ENCODE results near the gene NEK11.

NEK11 gene

GRCh38 chr3:131231710-131232389 is 205.2 kb downstream of the NEK11 start:
- DNase-seq, result no peak

GRCh38 chr3:131232711-131233267 is 206.1 kb downstream of the NEK11 start:
- no peak for DNase-seq

- peak; percentile 47 for DNase-seq
Observed at GRCh38 chr3:131233900-131234668, 207.4 kb downstream of the NEK11 start.

GRCh38 chr3:131236421-131236820 is 209.7 kb downstream of the NEK11 start:
- DNase-seq, result no peak

DNA sequence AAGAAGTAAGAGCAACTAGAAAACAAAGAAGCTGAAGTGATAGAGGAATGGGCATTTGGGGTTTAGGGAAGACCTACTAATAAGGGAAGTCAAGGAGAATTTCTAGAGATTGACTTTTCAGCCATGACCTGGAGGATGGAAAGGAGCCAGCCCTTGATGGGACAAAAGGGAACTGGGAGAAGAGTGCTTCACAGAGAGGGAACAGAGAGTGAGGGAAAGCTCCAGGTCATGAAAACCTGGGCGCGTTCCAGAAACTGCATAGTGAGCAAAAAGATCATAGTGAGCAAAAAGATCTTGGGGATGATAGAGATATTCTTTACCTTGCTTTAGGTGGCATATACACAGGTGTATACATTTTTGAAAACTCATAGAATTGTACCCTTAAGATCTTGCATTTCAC is 211.8 kb downstream of the NEK11 start:
- no peak for DNase-seq

DNA sequence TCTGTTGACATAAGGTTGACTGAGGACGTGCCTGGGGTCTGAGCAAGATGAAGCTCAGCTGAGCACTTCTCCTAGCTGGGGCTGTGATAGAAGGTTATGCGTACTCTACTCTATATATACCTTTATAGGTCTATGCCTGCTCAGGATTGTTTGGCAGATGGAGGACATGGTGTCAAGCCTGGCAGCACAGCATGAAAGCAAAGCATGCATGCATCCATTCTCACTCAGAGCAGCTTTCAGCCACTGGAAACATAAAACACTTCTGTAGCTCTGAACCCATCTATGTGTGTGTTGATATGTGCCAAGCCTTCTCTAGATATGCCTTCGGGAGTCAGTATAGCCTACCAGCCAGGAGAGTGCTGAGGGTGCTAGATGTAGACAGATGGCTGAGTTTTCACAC is 212.6 kb downstream of the NEK11 start:
- DNase-seq, result no peak

- DNase-seq, result no peak
Observed at GRCh38 chr3:131242201-131242600, 215.5 kb downstream of the NEK11 start.

- no peak for DNase-seq
Observed at GRCh38 chr3:131250466-131250865, 223.8 kb downstream of the NEK11 start.

DNA sequence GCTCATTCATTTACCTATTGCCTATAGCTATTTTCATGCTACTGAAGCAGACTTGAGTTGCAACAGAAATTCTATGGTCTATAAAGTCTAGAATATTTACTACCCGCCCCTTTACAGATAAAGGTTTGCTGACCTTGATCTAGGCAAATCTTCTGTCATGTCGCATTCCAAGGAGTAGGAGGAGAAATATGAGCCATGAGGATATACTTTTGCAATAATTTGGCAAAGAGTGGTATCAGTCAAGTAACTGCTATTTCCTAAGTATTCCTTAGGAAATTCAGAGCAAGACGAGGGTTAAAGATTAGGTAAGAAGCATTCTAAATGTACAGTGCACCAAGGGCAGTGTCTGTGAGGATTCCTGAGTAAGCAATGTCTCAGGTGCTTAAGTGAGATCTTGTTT is 233.8 kb downstream of the NEK11 start:
- DNase-seq, result no peak

DNA sequence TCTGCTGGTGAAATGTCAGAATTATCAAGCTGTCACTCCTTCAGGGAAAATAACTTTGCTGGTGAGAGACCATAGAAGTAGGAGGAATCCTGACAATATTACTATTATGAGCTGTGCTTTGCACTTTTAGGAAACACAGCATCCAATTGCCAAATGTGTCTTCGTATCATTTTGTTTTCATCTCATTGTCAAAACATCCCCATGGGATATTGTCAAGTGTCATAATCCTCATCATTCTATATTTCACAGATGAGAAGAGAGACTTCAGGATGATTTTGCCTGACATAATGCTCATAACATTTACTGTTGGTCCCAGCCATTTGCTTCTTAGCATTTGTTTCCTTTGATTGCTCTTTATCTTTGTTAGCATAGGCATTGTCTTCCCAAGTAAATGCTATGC is 234.4 kb downstream of the NEK11 start:
- no peak for DNase-seq

DNA sequence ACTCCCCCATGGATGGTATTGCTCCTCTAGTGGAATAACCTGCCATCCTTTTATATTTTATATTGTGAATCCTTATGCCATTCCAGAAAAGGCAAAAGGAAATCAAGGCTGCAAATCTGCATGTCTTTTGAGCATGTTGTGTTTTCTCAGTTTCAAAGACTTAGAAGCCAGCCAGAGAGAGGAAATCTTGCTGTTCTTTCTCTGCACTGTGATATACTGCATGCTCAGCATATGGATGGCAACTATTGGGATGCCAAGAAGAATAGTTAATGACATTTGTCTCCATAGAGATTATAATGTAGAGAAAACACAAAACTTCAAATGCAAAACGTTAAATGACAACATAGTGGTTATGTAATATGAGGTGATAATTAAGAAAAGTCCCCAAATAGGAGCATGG is 248.9 kb downstream of the NEK11 start:
- no peak for DNase-seq

DNA sequence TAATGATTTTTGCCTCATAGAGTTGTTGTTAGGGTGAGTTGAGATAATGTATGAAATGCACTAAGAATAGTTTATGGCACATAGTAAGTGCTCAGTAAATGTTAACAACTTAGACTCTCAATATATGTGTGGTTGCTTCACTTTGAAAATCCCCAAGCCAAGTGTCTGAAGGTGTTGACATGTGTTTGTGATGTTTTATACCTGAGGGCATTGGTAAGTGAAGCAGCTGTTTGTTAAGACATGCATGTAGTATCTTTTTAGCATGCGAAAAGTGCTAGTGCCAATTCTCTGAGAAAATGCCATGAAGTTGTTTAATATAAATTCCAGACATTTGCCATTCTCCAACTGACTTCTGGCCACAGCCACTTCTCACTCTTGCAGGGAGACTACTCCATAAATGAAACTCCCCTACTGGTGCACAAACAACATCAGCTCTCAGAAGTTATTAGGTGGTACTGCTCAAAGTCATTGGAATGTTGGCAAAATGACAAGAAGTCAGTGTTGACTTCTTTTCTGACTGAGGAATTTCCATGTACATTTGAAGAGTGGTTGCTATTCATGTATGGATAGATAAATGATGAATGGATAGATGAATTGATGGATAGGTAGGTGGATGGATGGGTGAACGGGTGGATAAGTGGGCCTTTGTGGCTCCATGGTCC is 251.3 kb downstream of the NEK11 start:
- no peak for DNase-seq

GRCh38 chr3:131279577-131279976 is 252.9 kb downstream of the NEK11 start:
- no peak for DNase-seq

DNA sequence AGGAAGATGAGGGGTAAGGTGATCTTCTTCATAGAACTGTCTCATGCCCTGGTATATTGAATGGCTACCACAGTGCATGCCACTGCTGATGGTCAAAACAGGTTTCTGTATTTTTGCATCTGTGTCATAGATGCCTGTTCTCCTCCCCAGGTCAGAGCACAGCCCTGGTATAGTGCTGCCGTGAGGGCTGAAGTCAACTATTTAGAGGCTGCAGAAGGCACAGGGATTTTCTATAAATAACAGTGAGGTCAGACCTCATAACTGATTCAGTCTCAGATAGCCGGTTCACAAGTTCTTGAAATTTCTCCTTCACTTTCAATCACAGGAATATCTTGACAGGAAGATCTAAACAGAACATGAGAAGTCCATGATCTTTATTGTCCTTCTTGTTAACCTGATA is 255.7 kb downstream of the NEK11 start:
- DNase-seq, result no peak

DNA sequence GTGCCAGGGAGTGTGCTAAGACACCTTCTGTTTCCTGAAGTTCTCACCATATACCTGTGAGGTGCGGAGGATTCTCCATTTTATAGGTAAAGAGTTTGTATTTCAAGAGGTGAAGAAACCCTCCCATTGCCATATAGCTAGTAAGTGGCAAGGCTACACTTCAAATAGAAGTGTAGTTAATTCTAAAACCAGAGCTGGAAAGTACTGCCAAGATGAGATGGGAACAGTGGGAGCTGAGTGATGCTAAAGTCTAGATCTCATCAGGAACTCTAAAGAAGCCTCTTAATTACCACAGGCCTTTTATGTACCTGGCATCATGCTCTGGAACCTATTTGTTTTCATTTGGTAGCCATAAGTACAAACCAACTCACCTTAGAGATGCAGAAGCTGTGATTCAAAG is 256.3 kb downstream of the NEK11 start:
- no peak for DNase-seq

DNA sequence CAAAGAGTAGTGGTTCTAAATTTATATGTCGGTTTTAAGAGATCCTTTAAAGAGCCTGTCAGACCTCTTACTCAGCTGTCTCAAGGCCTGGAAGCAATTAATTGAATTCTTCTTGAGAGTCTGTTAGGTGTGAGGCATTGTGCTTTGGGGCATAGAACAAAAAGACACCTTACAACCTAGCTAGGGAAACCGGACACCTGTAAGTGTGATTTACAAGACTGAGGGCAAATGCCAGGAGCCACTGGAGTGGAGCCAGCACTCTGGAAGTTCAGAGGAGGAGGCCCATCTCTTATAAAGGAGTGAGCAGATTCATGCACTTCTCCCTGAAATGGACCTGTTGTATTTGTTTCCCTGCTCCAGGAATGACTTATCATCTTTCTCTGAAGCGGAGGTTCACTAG is 257.2 kb downstream of the NEK11 start:
- no peak for DNase-seq

DNA sequence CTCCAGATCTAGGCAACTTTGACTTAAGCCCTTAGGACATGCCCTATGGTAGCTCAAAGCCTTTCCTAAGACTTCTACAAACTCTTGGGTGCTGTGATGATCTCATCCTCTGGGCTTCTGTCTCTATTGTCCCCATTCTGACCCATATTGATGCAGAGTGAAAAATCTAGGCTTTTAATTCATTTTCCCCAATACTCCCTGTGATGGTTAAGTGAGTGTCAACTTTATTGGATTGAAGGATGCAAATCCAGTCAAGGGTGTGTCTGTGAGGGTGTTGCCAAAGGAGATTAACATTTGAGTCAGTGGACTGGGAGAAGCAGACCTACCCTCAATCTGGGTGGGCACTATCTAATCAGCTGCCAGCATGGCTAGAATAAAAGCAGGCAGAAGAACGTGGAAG is 257.6 kb downstream of the NEK11 start:
- no peak for DNase-seq

- no peak for DNase-seq
Observed at GRCh38 chr3:131285456-131285855, 258.8 kb downstream of the NEK11 start.

- no peak for DNase-seq
Observed at GRCh38 chr3:131299836-131300235, 273.2 kb downstream of the NEK11 start.

DNA sequence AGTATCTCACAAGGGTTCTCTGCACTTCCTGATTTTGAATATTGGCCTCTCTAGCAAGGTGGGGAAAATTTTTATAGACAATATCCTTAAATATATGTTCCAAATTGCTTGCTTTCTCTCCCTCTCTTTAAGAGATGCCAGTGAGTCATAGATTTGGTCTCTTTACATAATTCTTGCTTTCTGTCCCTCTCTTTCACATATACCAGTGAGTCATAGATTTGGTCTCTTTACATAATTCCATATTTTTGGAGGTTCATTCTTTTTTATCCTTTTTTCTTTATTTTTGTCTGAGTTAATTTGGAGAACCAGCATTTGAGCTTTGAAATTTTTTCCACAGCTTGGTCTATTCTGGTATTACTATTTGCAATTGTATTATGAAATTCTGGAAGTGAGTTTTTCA is 277.2 kb downstream of the NEK11 start:
- no peak for DNase-seq

GRCh38 chr3:131304890-131305289 is 278.2 kb downstream of the NEK11 start:
- no peak for DNase-seq

DNA sequence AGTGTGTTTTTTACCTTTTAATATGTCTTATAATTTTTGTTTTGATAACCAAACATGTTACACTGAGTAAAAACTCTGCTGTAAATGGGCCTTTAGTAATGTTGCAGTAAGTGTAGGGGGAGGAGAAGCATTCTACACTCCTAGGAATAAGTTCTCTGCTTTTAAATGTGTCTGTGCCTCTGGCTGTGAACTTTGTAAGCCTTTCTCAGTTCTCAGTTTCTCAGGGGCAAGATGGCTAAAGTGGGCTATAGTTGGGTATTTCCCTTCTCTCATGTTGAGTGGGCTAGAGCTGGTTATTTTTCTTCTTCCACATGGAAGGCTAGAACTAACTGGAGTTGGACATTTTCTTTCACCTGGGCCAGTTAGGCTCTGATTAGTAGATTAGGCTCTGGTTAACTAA is 279.6 kb downstream of the NEK11 start:
- no peak for DNase-seq

DNA sequence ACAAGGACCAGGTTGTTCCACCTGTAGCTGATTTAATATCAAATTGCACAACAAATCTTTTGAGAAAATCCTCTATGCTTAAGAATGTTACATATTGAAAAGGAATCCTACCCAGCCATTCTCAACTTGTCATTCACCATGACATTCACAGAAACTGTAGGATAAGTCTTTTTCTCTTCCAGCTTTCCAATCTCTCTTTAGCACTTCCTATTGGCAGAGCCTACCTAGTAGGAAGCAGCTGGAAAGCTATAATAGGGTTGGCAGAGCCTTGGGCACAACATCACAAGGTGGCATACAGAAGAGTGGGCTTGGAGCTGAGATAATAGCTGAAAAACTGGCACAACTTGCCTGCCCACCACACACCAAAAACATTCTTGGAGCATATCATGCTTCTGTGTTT is 287.6 kb downstream of the NEK11 start:
- DNase-seq, result no peak

GRCh38 chr3:131315162-131315561 is 288.5 kb downstream of the NEK11 start:
- no peak for DNase-seq
